A673 (cell line): ENCODE measurements around the gene ADAMTS12.

Experiments used
- CTCF ChIP-seq: fragments of 300-800, 200-600 bp; sonication (generic); conservative IDR thresholded peaks from 2 replicates; pipeline ENCODE4 v1.5.1; 2017; ENCODE audit warnings: low read depth, mild to moderate bottlenecking, antibody characterized with exemption, low read length, moderate library complexity, mixed read lengths
- EZH2 ChIP-seq: fragments of 200-600 bp; sonication (generic); IDR thresholded peaks from 2 replicates; pipeline ENCODE4 v1.6.1; 2017; ENCODE audit warnings: borderline replicate concordance, low read depth, mild to moderate bottlenecking, mixed read lengths, antibody characterized with exemption, low read length; ENCODE audit not compliant: poor library complexity, severe bottlenecking

DNA sequence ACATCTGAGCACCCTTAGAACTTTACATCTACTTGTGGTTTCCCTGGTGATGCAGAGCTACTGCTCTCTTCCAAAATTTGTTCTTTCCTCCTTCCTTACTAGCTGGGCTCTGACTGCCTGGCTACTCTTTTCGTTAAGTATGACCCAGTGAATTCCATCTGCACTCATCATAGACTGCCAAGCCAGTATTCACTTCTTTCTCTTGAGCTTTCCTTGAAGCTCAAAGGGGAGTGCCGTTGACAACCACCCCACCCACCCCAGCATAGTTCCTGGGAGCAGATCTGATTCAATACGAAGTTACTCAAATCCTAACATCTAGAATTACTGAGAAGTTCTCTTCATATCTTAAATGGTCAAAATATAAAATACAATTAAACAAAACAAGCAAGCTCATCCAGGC lies 190.5 kb downstream of the ADAMTS12 start:
- no peak for TF ChIP-seq EZH2
- no peak for TF ChIP-seq CTCF
